ENCODE results near the gene PEAK1. TPM values are rescaled to one million over a fixed set of nuclear protein-coding genes. Genes with fewer than 3 reads are reported as not detected.
A peak's percentile ranks its signal among the peaks of the same experiment; 100 is the strongest.

The PEAK1 gene
- total and polyA plus RNA-seq, 7 donors: 4.0 to 32.1 (median 25.3) TPM

GRCh38 chr15:77342807-77343206 is 77.1 kb downstream of the PEAK1 start:
- TF ChIP-seq CTCF (IDR thresholded peaks at IDR 0.05): no peak
- Histone ChIP-seq H3K9me3 (no peaks in the 10 kb centered on the region), H3K27ac (no peak overlapping the region), H3K4me1 (peaks cover 19% of the 10 kb centered on the region), H3K27me3 (ENCODE audit: insufficient read depth in 3 of 3, low read length in 2 of 3) (no peaks in the 10 kb centered on the region), H3K4me3 (no peak overlapping the region), H3K36me3 (ENCODE audit: insufficient read depth in 1 of 2, low read depth in 1 of 2) (no peaks in the 10 kb centered on the region)
- ATAC-seq (peak in 3 of 4 donors; percentile 53 to 73 (median 57)), DNase-seq (no peak)
- intact Hi-C loops (cut with DNase I): no loop called here
- WGBS, 3 donors: 19 to 25% (median 21%) methylated on average over 3 of the region's 3 CpGs

GRCh38 chr15:77340245-77340644 is 79.7 kb downstream of the PEAK1 start:
- no peak for TF ChIP-seq CTCF (IDR thresholded peaks at IDR 0.05)
- Histone ChIP-seq H3K4me3 (no peak overlapping the region), H3K9me3 (no peaks in the 10 kb centered on the region), H3K4me1 (peaks cover 18% of the 10 kb centered on the region), H3K36me3 (ENCODE audit: insufficient read depth in 1 of 2, low read depth in 1 of 2) (no peaks in the 10 kb centered on the region), H3K27ac (no peak overlapping the region), H3K27me3 (ENCODE audit: insufficient read depth in 3 of 3, low read length in 2 of 3) (no peaks in the 10 kb centered on the region)
- no peak for ATAC-seq
- DNase-seq: no peak
- 92 to 96% (median 96%) methylated on average over 3 of the region's 3 CpGs for WGBS, 3 donors
- intact Hi-C loops (cut with DNase I): no loop called here

- intact Hi-C loops (cut with DNase I): no loop called here
- no peak for TF ChIP-seq CTCF (IDR thresholded peaks at IDR 0.05)
- ATAC-seq: no peak
- peaks cover 13% of the 10 kb centered on the region for H3K4me1 ChIP-seq
- H3K27me3 ChIP-seq (ENCODE audit: insufficient read depth in 3 of 3, low read length in 2 of 3): no peaks in the 10 kb centered on the region
- 93 to 98% (median 94%) methylated on average over 2 of the region's 2 CpGs for WGBS, 3 donors
- H3K4me3 ChIP-seq: no peak overlapping the region
- no peaks in the 10 kb centered on the region for H3K9me3 ChIP-seq
- no peaks in the 10 kb centered on the region for H3K36me3 ChIP-seq (ENCODE audit: insufficient read depth in 1 of 2, low read depth in 1 of 2)
- no peak overlapping the region for H3K27ac ChIP-seq
- no peak for DNase-seq
Measured at GRCh38 chr15:77336006-77336405, 83.9 kb downstream of the PEAK1 start.

GRCh38 chr15:77335298-77335697 is 84.6 kb downstream of the PEAK1 start:
- H3K4me3 ChIP-seq: no peak overlapping the region
- no peak overlapping the region for H3K27ac ChIP-seq
- no peak for TF ChIP-seq CTCF (IDR thresholded peaks at IDR 0.05)
- DNase-seq: no peak
- no peaks in the 10 kb centered on the region for H3K27me3 ChIP-seq (ENCODE audit: insufficient read depth in 3 of 3, low read length in 2 of 3)
- WGBS, 3 donors: 15 to 20% (median 20%) methylated on average over 4 of the region's 4 CpGs
- no peaks in the 10 kb centered on the region for H3K9me3 ChIP-seq
- no peaks in the 10 kb centered on the region for H3K36me3 ChIP-seq (ENCODE audit: insufficient read depth in 1 of 2, low read depth in 1 of 2)
- H3K4me1 ChIP-seq: peaks cover 13% of the 10 kb centered on the region
- peak in 3 of 4 donors; percentile 49 to 69 (median 56) for ATAC-seq
- intact Hi-C loops (cut with DNase I): no loop called here

GRCh38 chr15:77333166-77333565 is 86.7 kb downstream of the PEAK1 start:
- Histone ChIP-seq H3K36me3 (ENCODE audit: insufficient read depth in 1 of 2, low read depth in 1 of 2) (no peaks in the 10 kb centered on the region), H3K9me3 (no peaks in the 10 kb centered on the region), H3K4me1 (peaks cover 20% of the 10 kb centered on the region), H3K27me3 (ENCODE audit: insufficient read depth in 3 of 3, low read length in 2 of 3) (no peaks in the 10 kb centered on the region), H3K27ac (no peak overlapping the region), H3K4me3 (no peak overlapping the region)
- TF ChIP-seq CTCF (IDR thresholded peaks at IDR 0.05): no peak
- DNase-seq: no peak
- ATAC-seq: no peak
- 95 to 100% (median 99%) methylated on average over 2 of the region's 2 CpGs for WGBS, 3 donors
- intact Hi-C loops (cut with DNase I): no loop called here
